Testis (tissue), 3 donors: ENCODE measurements around the gene PEX11A. TPM values are rescaled to one million over a fixed set of nuclear protein-coding genes. Genes with fewer than 3 reads are reported as not detected.

ENCODE experiments used
- DNase-seq: peaks from one replicate; pipeline ENCODE4 v3.0.0-alpha.2; 2019
- H3K27ac ChIP-seq, 2 donors: fragments of 200-600 bp; sonication (generic); one replicate each; pipeline ENCODE4 v1.5.1; 2019
- H3K27me3 ChIP-seq: fragments of 200-600 bp; sonication (generic); one replicate; pipeline ENCODE4 v1.5.1; 2019
- H3K36me3 ChIP-seq: fragments of 200-600 bp; sonication (generic); one replicate; pipeline ENCODE4 v1.5.1; 2017; ENCODE audit warnings: low read depth; ENCODE audit errors: missing control alignments
- H3K4me1 ChIP-seq: fragments of 200-600 bp; sonication (generic); one replicate; pipeline ENCODE4 v1.5.1; 2019
- H3K4me3 ChIP-seq, 2 donors: fragments of 200-600 bp; sonication (generic); one replicate each; pipeline ENCODE4 v1.5.1; 2017 to 2019
- H3K9me3 ChIP-seq: fragments of 200-600 bp; sonication (generic); one replicate; pipeline ENCODE4 v1.5.1; 2017
- POLR2A ChIP-seq: fragments of 450-650 bp; IDR thresholded peaks from one replicate; pipeline ENCODE4 v1.6.1; 2017; ENCODE audit warnings: antibody characterized with exemption, mild to moderate bottlenecking, moderate library complexity
- WGBS, 2 donors: methylation state at CpG; one replicate each; pipeline ENCODE4 v1.1.5; 2018; 5-methylcytosine and 5-hydroxymethylcytosine counted together
- intact Hi-C: fragments of 100-400 bp; cut with DNase I; formaldehyde crosslinking; loops from one replicate; pipeline ENCODE4 v1.15.1; 2023; ENCODE audit warnings: low total_unique reads
- polyA plus RNA-seq: library from polyadenylated mRNA; stranded (reverse); fragments of 350-450 nt; fragmentation: Illumina TruSeq; extraction: RNeasy Lipid Tissue Mini Kit (QIAGEN cat#74804); gene quantifications from one replicate; pipeline ENCODE4 v1.2.3, GENCODE V29; 2014; ENCODE audit warnings: low read depth, low replicate concordance; ENCODE audit not compliant: insufficient read depth
- total RNA-seq, 2 donors: library from RNA; depleted of rRNA; stranded (reverse); fragments of >200 nt; gene quantifications; one replicate each; pipeline ENCODE4 v1.2.3, GENCODE V29; 2016
- TF ChIP-seq, protein P1 (sequence below), 3 experiments: fragments of 450-650 bp in 2 of 3; fragments of 200-600 bp in 1 of 3; sonication (generic) in 1 of 3; IDR thresholded peaks; one replicate each; pipeline ENCODE4 v1.5.1; 2016 to 2019; ENCODE audit warnings: antibody characterized with exemption in 3 of 3, mild to moderate bottlenecking in 2 of 3, moderate library complexity in 1 of 3

Gene PEX11A
- total and polyA plus RNA-seq, 3 donors from 2014 or later, result 12.3 to 31.8 (median 15.0) TPM

GRCh38 chr15:89641053-89641452, 49.5 kb downstream of the PEX11A start:
- Histone ChIP-seq H3K27ac (no peak overlapping the region), H3K27me3 (no peaks in the 10 kb centered on the region), H3K36me3 (no peaks in the 10 kb centered on the region), H3K4me3 (no peak overlapping the region), H3K9me3 (no peaks in the 10 kb centered on the region), H3K4me1 (no peaks in the 10 kb centered on the region)
- 90% methylated on average over 5 of the region's 5 CpGs for WGBS, 2 donors
- TF ChIP-seq POLR2A, result no peak
- TF ChIP-seq, protein P1, sequence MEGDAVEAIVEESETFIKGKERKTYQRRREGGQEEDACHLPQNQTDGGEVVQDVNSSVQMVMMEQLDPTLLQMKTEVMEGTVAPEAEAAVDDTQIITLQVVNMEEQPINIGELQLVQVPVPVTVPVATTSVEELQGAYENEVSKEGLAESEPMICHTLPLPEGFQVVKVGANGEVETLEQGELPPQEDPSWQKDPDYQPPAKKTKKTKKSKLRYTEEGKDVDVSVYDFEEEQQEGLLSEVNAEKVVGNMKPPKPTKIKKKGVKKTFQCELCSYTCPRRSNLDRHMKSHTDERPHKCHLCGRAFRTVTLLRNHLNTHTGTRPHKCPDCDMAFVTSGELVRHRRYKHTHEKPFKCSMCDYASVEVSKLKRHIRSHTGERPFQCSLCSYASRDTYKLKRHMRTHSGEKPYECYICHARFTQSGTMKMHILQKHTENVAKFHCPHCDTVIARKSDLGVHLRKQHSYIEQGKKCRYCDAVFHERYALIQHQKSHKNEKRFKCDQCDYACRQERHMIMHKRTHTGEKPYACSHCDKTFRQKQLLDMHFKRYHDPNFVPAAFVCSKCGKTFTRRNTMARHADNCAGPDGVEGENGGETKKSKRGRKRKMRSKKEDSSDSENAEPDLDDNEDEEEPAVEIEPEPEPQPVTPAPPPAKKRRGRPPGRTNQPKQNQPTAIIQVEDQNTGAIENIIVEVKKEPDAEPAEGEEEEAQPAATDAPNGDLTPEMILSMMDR (IDR thresholded peaks at IDR 0.05), result no peak
- no peak for DNase-seq
- intact Hi-C loops, result loop anchor here (10.0 kb wide), 1 partner anchor 94 kb away; no protein-coding TSS in a partner anchor

DNA sequence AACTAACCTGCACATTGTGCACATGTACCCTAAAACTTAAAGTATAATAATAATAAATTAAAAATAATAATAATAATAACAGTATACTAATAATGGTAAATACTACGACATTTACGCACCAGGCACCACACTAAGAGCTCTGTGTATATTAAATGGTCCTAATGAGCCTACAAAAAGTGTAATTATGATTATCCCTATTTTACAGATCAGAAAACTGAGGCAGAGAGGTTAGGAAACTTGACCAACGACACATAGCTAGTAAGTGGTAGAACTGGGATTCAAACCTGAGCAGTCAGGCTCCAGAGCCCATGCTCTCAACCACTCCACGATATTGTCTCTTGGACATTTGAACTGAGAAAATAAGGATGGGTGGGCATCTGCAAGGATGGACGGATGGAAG, 50.3 kb downstream of the PEX11A start:
- H3K36me3 ChIP-seq, result no peaks in the 10 kb centered on the region
- H3K27me3 ChIP-seq, result no peaks in the 10 kb centered on the region
- no peaks in the 10 kb centered on the region for H3K9me3 ChIP-seq
- TF ChIP-seq POLR2A, result no peak
- TF ChIP-seq, protein P1 (IDR thresholded peaks at IDR 0.05), result no peak
- DNase-seq, result no peak
- no peaks in the 10 kb centered on the region for H3K4me1 ChIP-seq
- 94 to 98% methylated on average over 5 of the region's 5 CpGs for WGBS, 2 donors
- no peak overlapping the region for H3K27ac ChIP-seq
- intact Hi-C loops, result loop anchor here (10.0 kb wide), 1 partner anchor 95 kb away; no protein-coding TSS in a partner anchor
- no peak overlapping the region for H3K4me3 ChIP-seq

- H3K4me3 ChIP-seq, result no peak overlapping the region
- TF ChIP-seq, protein P1 (IDR thresholded peaks at IDR 0.05), result no peak
- TF ChIP-seq POLR2A, result no peak
- H3K36me3 ChIP-seq, result no peaks in the 10 kb centered on the region
- H3K4me1 ChIP-seq, result no peaks in the 10 kb centered on the region
- no peak overlapping the region for H3K27ac ChIP-seq
- no peak for DNase-seq
- no peaks in the 10 kb centered on the region for H3K9me3 ChIP-seq
- H3K27me3 ChIP-seq, result no peaks in the 10 kb centered on the region
- 94 to 95% methylated on average over 23 of the region's 23 CpGs for whole genome bisulfite sequencing, 2 donors
- intact Hi-C loops, result no loop called here
These were observed 57.0 kb downstream of the PEX11A start for GRCh38 chr15:89633585-89633984.

DNA sequence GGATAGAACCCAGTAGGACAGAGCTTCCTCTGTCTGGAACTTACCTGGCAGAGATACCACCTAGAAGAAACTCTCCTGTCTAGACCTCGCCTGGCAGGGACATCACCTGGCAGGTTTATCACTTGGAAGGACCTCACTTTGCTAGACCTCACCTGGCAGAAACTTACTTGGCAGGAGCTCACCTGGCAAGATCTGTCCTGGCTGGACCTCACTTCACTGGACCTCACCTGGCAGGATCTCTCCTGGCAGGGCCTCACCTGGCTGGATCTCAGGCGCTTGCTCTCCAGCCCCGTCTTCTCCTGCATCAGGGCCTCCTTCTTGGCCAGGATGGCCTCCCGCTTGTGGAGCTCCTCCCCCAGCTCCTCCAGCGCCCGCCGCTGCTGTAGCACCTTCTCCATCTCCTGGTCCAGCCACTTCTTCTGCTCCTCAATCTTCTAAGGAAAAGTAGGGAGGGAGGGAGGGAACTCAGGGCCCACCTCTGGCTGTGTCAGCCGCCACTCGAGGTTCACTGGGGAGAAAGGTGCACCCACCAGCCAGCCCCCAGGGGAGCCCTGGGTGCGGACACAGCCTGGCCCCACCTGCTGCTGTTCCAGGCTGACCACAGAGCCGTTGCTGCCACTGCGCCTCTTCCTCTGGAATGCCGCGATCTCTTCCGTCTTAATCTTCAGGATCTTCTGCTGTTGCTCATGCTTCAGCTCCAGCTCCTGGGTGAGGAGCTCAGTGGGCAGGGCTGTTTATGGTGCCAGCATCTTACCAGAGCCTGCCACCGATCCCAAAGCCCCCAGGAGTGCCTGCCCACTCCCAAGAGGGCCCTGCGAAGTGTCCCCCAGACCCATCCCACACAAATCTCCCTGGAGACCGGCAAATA, 57.8 kb downstream of the PEX11A start:
- Histone ChIP-seq H3K27me3 (no peaks in the 10 kb centered on the region), H3K4me1 (no peaks in the 10 kb centered on the region), H3K36me3 (no peaks in the 10 kb centered on the region), H3K27ac (no peak overlapping the region), H3K9me3 (no peaks in the 10 kb centered on the region), H3K4me3 (no peak overlapping the region)
- 96 to 99% methylated on average over 16 to 18 of the region's 18 CpGs for WGBS, 2 donors
- DNase-seq, result no peak
- TF ChIP-seq, protein P1 (IDR thresholded peaks at IDR 0.05), result no peak
- TF ChIP-seq POLR2A, result no peak
- intact Hi-C loops, result no loop called here
